Parathyroid adenoma (tissue), 2 donors: ENCODE results near the gene C16orf82.
"Not testable (repeated sequence)": the region's sequence is repeated elsewhere in the genome, so short reads cannot be mapped to it uniquely, and the experiment has no call there.

Source experiments
- H2AFZ ChIP-seq: fragments of 300-600 bp; sonication (generic); one replicate; pipeline ENCODE4 v1.7.0; 2017; ENCODE audit warnings: antibody characterized with exemption, mild to moderate bottlenecking
- H3K27ac ChIP-seq: fragments of 300-600 bp; sonication (generic); one replicate; pipeline ENCODE4 v1.7.0; 2017
- H3K27me3 ChIP-seq: fragments of 300-600 bp; sonication (generic); one replicate; pipeline ENCODE4 v1.7.0; 2017; ENCODE audit warnings: low read length; ENCODE audit not compliant: control insufficient read depth, insufficient read depth
- H3K36me3 ChIP-seq: fragments of 300-600 bp; sonication (generic); one replicate; pipeline ENCODE4 v1.7.0; 2017; ENCODE audit warnings: low read length; ENCODE audit not compliant: control insufficient read depth, insufficient read depth
- H3K4me1 ChIP-seq: fragments of 300-600 bp; sonication (generic); one replicate; pipeline ENCODE4 v1.7.0; 2017; ENCODE audit warnings: control low read depth
- H3K4me2 ChIP-seq: fragments of 300-600 bp; sonication (generic); one replicate; pipeline ENCODE4 v1.7.0; 2017; ENCODE audit warnings: low read length
- H3K4me3 ChIP-seq: fragments of 300-600 bp; sonication (generic); one replicate; pipeline ENCODE4 v1.7.0; 2017; ENCODE audit warnings: low read depth, low read length
- H3K79me2 ChIP-seq: fragments of 300-600 bp; sonication (generic); one replicate; pipeline ENCODE4 v1.7.0; 2017; ENCODE audit warnings: control low read depth
- H3K9ac ChIP-seq: fragments of 300-600 bp; sonication (generic); one replicate; pipeline ENCODE4 v1.7.0; 2017; ENCODE audit warnings: mild to moderate bottlenecking
- H3K9me3 ChIP-seq: fragments of 300-600 bp; sonication (generic); one replicate; pipeline ENCODE4 v1.7.0; 2017; ENCODE audit warnings: low read length; ENCODE audit not compliant: control insufficient read depth
- CTCF ChIP-seq: fragments of 300-600 bp; sonication (generic); IDR thresholded peaks from one replicate; pipeline ENCODE4 v1.7.0; 2017; ENCODE audit warnings: antibody characterized with exemption, mild to moderate bottlenecking
- donor health status: primary hyperparathyroidism.

C16orf82 gene

GRCh38 chr16:27085182-27085581 is 18.5 kb downstream of the C16orf82 start:
- Histone ChIP-seq H3K9ac (no peak overlapping the region), H3K79me2 (no peaks in the 10 kb centered on the region), H2AFZ (no peak overlapping the region), H3K27ac (no peak overlapping the region), H3K27me3 (no peaks in the 10 kb centered on the region), H3K36me3 (no peaks in the 10 kb centered on the region), H3K4me2 (no peak overlapping the region), H3K4me3 (no peak overlapping the region), H3K4me1 (no peaks in the 10 kb centered on the region), H3K9me3 (no peaks in the 10 kb centered on the region)
- no peak for TF ChIP-seq CTCF

GRCh38 chr16:27086031-27086430 is 19.3 kb downstream of the C16orf82 start:
- H3K27ac ChIP-seq, H3K79me2 ChIP-seq, H3K4me3 ChIP-seq, H3K4me2 ChIP-seq, H2AFZ ChIP-seq, H3K27me3 ChIP-seq, H3K4me1 ChIP-seq, H3K36me3 ChIP-seq, H3K9me3 ChIP-seq, H3K9ac ChIP-seq: not testable (repeated sequence)

- H3K9ac ChIP-seq: no peak overlapping the region
- no peak for TF ChIP-seq CTCF
Observed at GRCh38 chr16:27088216-27088615, 21.5 kb downstream of the C16orf82 start.

GRCh38 chr16:27096375-27096774 is 29.6 kb downstream of the C16orf82 start:
- H3K79me2 ChIP-seq: no peaks in the 10 kb centered on the region
- H3K36me3 ChIP-seq: no peaks in the 10 kb centered on the region
- no peak for TF ChIP-seq CTCF
- H2AFZ ChIP-seq: no peak overlapping the region
- H3K4me2 ChIP-seq: no peak overlapping the region
- no peaks in the 10 kb centered on the region for H3K27me3 ChIP-seq
- no peak overlapping the region for H3K27ac ChIP-seq
- H3K9me3 ChIP-seq: no peaks in the 10 kb centered on the region
- H3K9ac ChIP-seq: no peak overlapping the region
- H3K4me3 ChIP-seq: no peak overlapping the region
- no peaks in the 10 kb centered on the region for H3K4me1 ChIP-seq

More at GRCh38 chr16:27088216-27088615, 21.5 kb downstream of the C16orf82 start:
- Histone ChIP-seq H3K4me2 (no peak overlapping the region), H3K27me3 (no peaks in the 10 kb centered on the region), H3K9me3 (no peaks in the 10 kb centered on the region), H3K27ac (no peak overlapping the region), H2AFZ (no peak overlapping the region), H3K4me3 (no peak overlapping the region), H3K4me1 (no peaks in the 10 kb centered on the region), H3K79me2 (no peaks in the 10 kb centered on the region), H3K36me3 (no peaks in the 10 kb centered on the region)

- TF ChIP-seq CTCF: no peak
- no peak overlapping the region for H3K27ac ChIP-seq
- H3K9ac ChIP-seq: no peak overlapping the region
- no peak overlapping the region for H2AFZ ChIP-seq
- no peaks in the 10 kb centered on the region for H3K9me3 ChIP-seq
- no peak overlapping the region for H3K4me3 ChIP-seq
- H3K4me2 ChIP-seq: no peak overlapping the region
- no peaks in the 10 kb centered on the region for H3K27me3 ChIP-seq
- H3K79me2 ChIP-seq: no peaks in the 10 kb centered on the region
- no peaks in the 10 kb centered on the region for H3K4me1 ChIP-seq
- no peaks in the 10 kb centered on the region for H3K36me3 ChIP-seq
Observed at GRCh38 chr16:27097800-27098230, 31.1 kb downstream of the C16orf82 start.
